ENCODE data around the gene SCNN1A.

The SCNN1A gene

GRCh38 chr12:6375269-6376078 is at the start of gene SCNN1A:
Gene SCNN1A (minus strand): TSS chr12:6375563. CDS start chr12:6374783, 780 bp downstream.
- DNase-seq (ENCODE audit: low read depth in 2 of 2), result no peak

- DNase-seq (ENCODE audit: low read depth in 2 of 2), result no peak
Observed at GRCh38 chr12:6424866-6425265, 49.5 kb upstream of the SCNN1A start.

GRCh38 chr12:6424008-6424347 is 48.6 kb upstream of the SCNN1A start:
- no peak for DNase-seq (ENCODE audit: low read depth in 2 of 2)

- peak; percentile 32 to 39 for DNase-seq (ENCODE audit: low read depth in 2 of 2)
Observed at GRCh38 chr12:6423267-6424007, 48.1 kb upstream of the SCNN1A start.

- no peak for DNase-seq (ENCODE audit: low read depth in 2 of 2)
Observed at GRCh38 chr12:6420364-6420763, 45.0 kb upstream of the SCNN1A start.

GRCh38 chr12:6418796-6419195 is 43.4 kb upstream of the SCNN1A start:
- no peak for DNase-seq (ENCODE audit: low read depth in 2 of 2)

GRCh38 chr12:6416596-6416995 is 41.2 kb upstream of the SCNN1A start:
- no peak for DNase-seq (ENCODE audit: low read depth in 2 of 2)

GRCh38 chr12:6407236-6407954 is 32.0 kb upstream of the SCNN1A start:
- no peak for DNase-seq (ENCODE audit: low read depth in 2 of 2)

- DNase-seq (ENCODE audit: low read depth in 2 of 2), result no peak
Observed at GRCh38 chr12:6405963-6406362, 30.6 kb upstream of the SCNN1A start.

GRCh38 chr12:6404390-6404789 is 29.0 kb upstream of the SCNN1A start:
- no peak for DNase-seq (ENCODE audit: low read depth in 2 of 2)

GRCh38 chr12:6399884-6400644 is 24.7 kb upstream of the SCNN1A start:
- DNase-seq (ENCODE audit: low read depth in 2 of 2), result no peak

GRCh38 chr12:6396031-6396430 is 20.7 kb upstream of the SCNN1A start:
- no peak for DNase-seq (ENCODE audit: low read depth in 2 of 2)

GRCh38 chr12:6394398-6394797 is 19.0 kb upstream of the SCNN1A start:
- no peak for DNase-seq (ENCODE audit: low read depth in 2 of 2)

- no peak for DNase-seq (ENCODE audit: low read depth in 2 of 2)
Observed at GRCh38 chr12:6393109-6393508, 17.7 kb upstream of the SCNN1A start.

GRCh38 chr12:6392504-6392903 is 17.1 kb upstream of the SCNN1A start:
- DNase-seq (ENCODE audit: low read depth in 2 of 2), result no peak

GRCh38 chr12:6391013-6391412 is 15.7 kb upstream of the SCNN1A start:
- no peak for DNase-seq (ENCODE audit: low read depth in 2 of 2)

GRCh38 chr12:6390084-6390799 is 14.9 kb upstream of the SCNN1A start:
- no peak for DNase-seq (ENCODE audit: low read depth in 2 of 2)

GRCh38 chr12:6387541-6387940 is 12.2 kb upstream of the SCNN1A start:
- DNase-seq (ENCODE audit: low read depth in 2 of 2), result no peak

- no peak for DNase-seq (ENCODE audit: low read depth in 2 of 2)
Observed at GRCh38 chr12:6386491-6386890, 11.1 kb upstream of the SCNN1A start.

GRCh38 chr12:6386038-6386437 is 10.7 kb upstream of the SCNN1A start:
- DNase-seq (ENCODE audit: low read depth in 2 of 2), result no peak

Data from stimulated activated CD8-positive, alpha-beta memory T cell treated with anti-CD3 and anti-CD28 coated beads, Interleukin-7, amount 100 ng/mL, for 1 hour (primary cell).